K562 (cell line): Measurements from ENCODE around the gene EEFSEC. TPM values are rescaled to one million over a fixed set of nuclear protein-coding genes. Genes with fewer than 3 reads are reported as not detected.

Experiments used
- GATAD2A ChIP-seq: fragments of 450-650 bp; IDR thresholded peaks from 2 replicates; pipeline ENCODE4 v1.6.1; 2017
- HNRNPK ChIP-seq: fragments of 200-400 bp; formaldehyde crosslinking; IDR thresholded peaks from one replicate; pipeline ENCODE4 v1.6.1; 2018; ENCODE audit warnings: mild to moderate bottlenecking, low read depth, low read length; ENCODE audit not compliant: poor library complexity, severe bottlenecking
- MAFF ChIP-seq: IDR thresholded peaks from 2 replicates; pipeline ENCODE4 v1.6.1; 2012; ENCODE audit warnings: low read length, improper control_type of control experiment
- polyA plus RNA-seq, 8 experiments: library from polyadenylated mRNA; depleted of rRNA in 4 of 8; stranded (reverse) in 5 of 8; unstranded in 3 of 8; fragments of >200 nt; fragmentation: Nextera tagmentation in 2 of 8; fragmentation: Illumina TruSeq in 1 of 8; extraction: Ambion mirVana in 2 of 8; extraction: Trizol in 1 of 8; gene quantifications; 2 replicates each; pipeline versions ENCODE4 v1.2.1 to v1.2.3, GENCODE V29; 2011 to 2014; ENCODE audit warnings: inconsistent platforms in 1 of 8, missing spikeins in 1 of 8
- total RNA-seq, 7 experiments: library from RNA; depleted of rRNA in 6 of 7; stranded (reverse); fragments of >200 nt in 6 of 7; fragmentation: Illumina TruSeq in 2 of 7; extraction: Trizol in 2 of 7; gene quantifications; 2 replicates each; pipeline versions ENCODE4 v1.2.1 to v1.2.3, GENCODE V29; 2011 to 2021; ENCODE audit warnings: low replicate concordance in 1 of 7
- TF ChIP-seq, protein P1 (sequence below): fragments of 450-650 bp; IDR thresholded peaks from 2 replicates; pipeline ENCODE4 v1.6.1; 2016; ENCODE audit warnings: low read depth

Gene EEFSEC
- total and polyA plus RNA-seq, 9 of the 15 experiments (the other 6 are each of a cell fraction or from before 2014, with no cell fraction given), result 0.35 to 11.8 (median 7.7) TPM

DNA sequence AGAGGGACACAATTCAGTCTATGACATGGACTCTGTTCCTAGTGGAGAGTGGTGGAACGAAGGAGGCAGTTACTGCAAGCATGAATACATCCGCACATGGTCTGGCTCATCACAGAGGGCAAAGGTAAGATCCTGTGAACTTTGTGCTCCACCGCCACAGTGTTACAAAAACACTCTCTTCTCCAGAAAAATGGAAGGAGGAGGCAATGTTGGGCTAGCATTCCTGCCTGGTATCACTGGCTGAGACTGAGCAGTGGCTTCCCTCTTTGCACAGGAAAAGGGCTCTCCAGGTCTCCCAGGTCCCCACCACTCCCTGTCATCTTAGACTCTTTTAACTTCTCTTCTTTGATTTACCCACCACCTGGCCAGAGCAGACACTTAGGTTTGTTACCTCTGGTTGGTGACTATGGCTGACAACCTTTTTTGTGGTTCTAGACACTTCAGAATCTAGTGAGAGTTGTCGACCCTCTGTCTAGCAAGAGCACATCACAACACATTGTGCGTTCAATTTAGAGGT is 1.5 kb upstream of the EEFSEC start (continued):
- TF ChIP-seq, protein P1, sequence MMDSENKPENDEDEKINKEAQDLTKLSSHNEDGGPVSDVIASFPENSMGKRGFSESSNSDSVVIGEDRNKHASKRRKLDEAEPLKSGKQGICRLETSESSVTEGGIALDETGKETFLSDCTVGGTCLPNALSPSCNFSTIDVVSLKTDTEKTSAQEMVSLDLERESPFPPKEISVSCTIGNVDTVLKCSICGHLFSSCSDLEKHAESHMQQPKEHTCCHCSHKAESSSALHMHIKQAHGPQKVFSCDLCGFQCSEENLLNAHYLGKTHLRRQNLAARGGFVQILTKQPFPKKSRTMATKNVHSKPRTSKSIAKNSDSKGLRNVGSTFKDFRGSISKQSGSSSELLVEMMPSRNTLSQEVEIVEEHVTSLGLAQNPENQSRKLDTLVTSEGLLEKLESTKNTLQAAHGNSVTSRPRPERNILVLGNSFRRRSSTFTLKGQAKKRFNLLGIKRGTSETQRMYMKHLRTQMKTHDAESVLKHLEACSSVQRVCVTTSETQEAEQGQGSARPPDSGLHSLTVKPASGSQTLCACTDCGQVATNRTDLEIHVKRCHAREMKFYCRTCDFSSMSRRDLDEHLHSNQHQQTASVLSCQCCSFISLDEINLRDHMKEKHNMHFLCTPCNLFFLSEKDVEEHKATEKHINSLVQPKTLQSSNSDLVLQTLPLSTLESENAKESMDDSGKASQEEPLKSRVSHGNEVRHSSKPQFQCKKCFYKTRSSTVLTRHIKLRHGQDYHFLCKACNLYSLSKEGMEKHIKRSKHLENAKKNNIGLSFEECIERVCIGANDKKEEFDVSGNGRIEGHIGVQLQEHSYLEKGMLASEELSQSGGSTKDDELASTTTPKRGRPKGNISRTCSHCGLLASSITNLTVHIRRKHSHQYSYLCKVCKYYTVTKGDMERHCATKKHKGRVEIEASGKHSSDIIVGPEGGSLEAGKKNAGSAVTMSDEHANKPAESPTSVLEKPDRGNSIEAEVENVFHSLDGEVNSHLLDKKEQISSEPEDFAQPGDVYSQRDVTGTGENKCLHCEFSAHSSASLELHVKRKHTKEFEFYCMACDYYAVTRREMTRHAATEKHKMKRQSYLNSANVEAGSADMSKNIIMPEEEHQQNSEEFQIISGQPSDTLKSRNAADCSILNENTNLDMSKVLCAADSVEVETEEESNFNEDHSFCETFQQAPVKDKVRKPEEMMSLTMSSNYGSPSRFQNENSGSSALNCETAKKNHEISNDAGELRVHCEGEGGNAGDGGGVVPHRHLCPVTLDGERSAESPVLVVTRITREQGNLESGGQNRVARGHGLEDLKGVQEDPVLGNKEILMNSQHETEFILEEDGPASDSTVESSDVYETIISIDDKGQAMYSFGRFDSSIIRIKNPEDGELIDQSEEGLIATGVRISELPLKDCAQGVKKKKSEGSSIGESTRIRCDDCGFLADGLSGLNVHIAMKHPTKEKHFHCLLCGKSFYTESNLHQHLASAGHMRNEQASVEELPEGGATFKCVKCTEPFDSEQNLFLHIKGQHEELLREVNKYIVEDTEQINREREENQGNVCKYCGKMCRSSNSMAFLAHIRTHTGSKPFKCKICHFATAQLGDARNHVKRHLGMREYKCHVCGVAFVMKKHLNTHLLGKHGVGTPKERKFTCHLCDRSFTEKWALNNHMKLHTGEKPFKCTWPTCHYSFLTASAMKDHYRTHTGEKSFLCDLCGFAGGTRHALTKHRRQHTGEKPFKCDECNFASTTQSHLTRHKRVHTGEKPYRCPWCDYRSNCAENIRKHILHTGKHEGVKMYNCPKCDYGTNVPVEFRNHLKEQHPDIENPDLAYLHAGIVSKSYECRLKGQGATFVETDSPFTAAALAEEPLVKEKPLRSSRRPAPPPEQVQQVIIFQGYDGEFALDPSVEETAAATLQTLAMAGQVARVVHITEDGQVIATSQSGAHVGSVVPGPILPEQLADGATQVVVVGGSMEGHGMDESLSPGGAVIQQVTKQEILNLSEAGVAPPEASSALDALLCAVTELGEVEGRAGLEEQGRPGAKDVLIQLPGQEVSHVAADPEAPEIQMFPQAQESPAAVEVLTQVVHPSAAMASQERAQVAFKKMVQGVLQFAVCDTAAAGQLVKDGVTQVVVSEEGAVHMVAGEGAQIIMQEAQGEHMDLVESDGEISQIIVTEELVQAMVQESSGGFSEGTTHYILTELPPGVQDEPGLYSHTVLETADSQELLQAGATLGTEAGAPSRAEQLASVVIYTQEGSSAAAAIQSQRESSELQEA, result no peak
- TF ChIP-seq MAFF (no peak), GATAD2A (no peak), HNRNPK (no peak)
- TF ChIP-seq, all 486 proteins: peak for 0
